H1 (cell line): ENCODE results near the gene ALDOA. TPM values are rescaled to one million over a fixed set of nuclear protein-coding genes. Genes with fewer than 3 reads are reported as not detected.

Source experiments
- CTCF ChIA-PET: fragments of 300-600 bp; sonication (Branson Sonifier 250); formaldehyde crosslinking; loops from one replicate; lab custom pipeline; 2021; ENCODE audit not compliant: partially characterized antibody; lab: Charles Lee
- POLR2A ChIA-PET: fragments of 300-600 bp; sonication (Branson Sonifier 250); formaldehyde crosslinking; loops from one replicate; lab custom pipeline; 2021; ENCODE audit warnings: inconsistent platforms; ENCODE audit not compliant: partially characterized antibody; lab: Charles Lee
- DNase-seq, 2 experiments: peaks; one replicate each; pipeline versions ENCODE4 v3.0.0 to v3.0.0-alpha.2; 2010 to 2022; ENCODE audit warnings: low spot score in 2 of 2, low read depth in 1 of 2, mixed read lengths in 1 of 2
- FAIRE-seq: peaks from 2 replicates; lab custom pipeline; 2011; peaks lifted over from hg19 to GRCh38; lab: Jason Lieb, UNC
- H2AFZ ChIP-seq: 2 replicates; pipeline ENCODE4 v1.8.1; 2012; ENCODE audit warnings: low read length, inconsistent platforms
- H2AK5ac ChIP-seq: 2 replicates; pipeline ENCODE4 v1.6.1; 2013; ENCODE audit warnings: low read depth, low read length
- H2BK120ac ChIP-seq: replicated peaks from 2 replicates; pipeline ENCODE3; 2013; ENCODE audit warnings: low read depth, low read length, inconsistent platforms
- H2BK12ac ChIP-seq: 2 replicates; pipeline ENCODE4 v1.6.1; 2013; ENCODE audit warnings: low read depth, low read length
- H2BK15ac ChIP-seq: 2 replicates; pipeline ENCODE4 v1.6.1; 2013; ENCODE audit warnings: low read length
- H2BK20ac ChIP-seq: 2 replicates; pipeline ENCODE4 v1.6.1; 2013; ENCODE audit warnings: low read length
- H2BK5ac ChIP-seq: 2 replicates; pipeline ENCODE4 v1.6.1; 2013; ENCODE audit warnings: low read depth, low read length
- H3K14ac ChIP-seq: 2 replicates; pipeline ENCODE4 v1.6.1; 2013; ENCODE audit warnings: inconsistent platforms; ENCODE audit not compliant: insufficient read length
- H3K18ac ChIP-seq: 2 replicates; pipeline ENCODE4 v1.6.1; 2013; ENCODE audit warnings: low read length; ENCODE audit errors: extremely low read depth
- H3K23ac ChIP-seq: 2 replicates; pipeline ENCODE4 v1.6.1; 2013; ENCODE audit warnings: inconsistent platforms; ENCODE audit not compliant: insufficient read length
- H3K23me2 ChIP-seq: 2 replicates; pipeline ENCODE4 v1.6.1; 2013; ENCODE audit warnings: low read depth, low read length
- H3K27ac ChIP-seq: 2 replicates; pipeline ENCODE4 v1.6.1; 2011; ENCODE audit warnings: low read depth, low read length, inconsistent platforms
- H3K27me3 ChIP-seq, 4 experiments: replicated peaks in 1 of 4; 1 replicate in 1 of 4; 2 replicates in 3 of 4; pipeline versions ENCODE4 v1.6.1 to v1.8.1; 2011 to 2013; ENCODE audit warnings: low read length in 3 of 4, mild to moderate bottlenecking in 3 of 4, inconsistent platforms in 2 of 4, mixed read lengths in 2 of 4, moderate library complexity in 1 of 4; ENCODE audit not compliant: control insufficient read depth in 3 of 4, insufficient read depth in 3 of 4; ENCODE audit errors: extremely low read depth in 1 of 4
- H3K36me3 ChIP-seq, 4 experiments: 2 replicates each; pipeline versions ENCODE4 v1.6.1 to v1.8.1; 2011 to 2013; ENCODE audit warnings: mild to moderate bottlenecking in 4 of 4, low read length in 3 of 4, moderate library complexity in 2 of 4, control low read depth in 1 of 4, inconsistent platforms in 1 of 4; ENCODE audit not compliant: insufficient read depth in 4 of 4, control insufficient read depth in 2 of 4
- H3K4ac ChIP-seq: replicated peaks from 2 replicates; pipeline ENCODE3; 2013; ENCODE audit warnings: low read length, low read depth, mixed read lengths, inconsistent platforms; ENCODE audit not compliant: insufficient read length
- H3K4me1 ChIP-seq, 4 experiments: replicated peaks in 1 of 4; 1 replicate in 1 of 4; 2 replicates in 3 of 4; pipeline versions ENCODE4 v1.6.1 to v1.8.1; 2011 to 2013; ENCODE audit warnings: low read length in 3 of 4, inconsistent platforms in 2 of 4, mixed read lengths in 1 of 4; ENCODE audit not compliant: insufficient read depth in 4 of 4, control insufficient read depth in 3 of 4
- H3K4me2 ChIP-seq, 2 experiments: 2 replicates each; pipeline versions ENCODE4 v1.6.1 to v1.8.1; 2011 to 2013; ENCODE audit warnings: low read depth in 2 of 2, low read length in 2 of 2, control low read depth in 1 of 2, inconsistent platforms in 1 of 2, mild to moderate bottlenecking in 1 of 2; ENCODE audit not compliant: insufficient read depth in 1 of 2
- H3K4me3 ChIP-seq, 4 experiments: fragments of 200-600, 300-600 bp in 1 of 4; sonication (generic), shearing (Covaris generic), sonication (Bioruptor Twin) in 1 of 4; 2 replicates each; pipeline versions ENCODE4 v1.5.1 to v1.8.1; 2011 to 2016; ENCODE audit warnings: low read length in 4 of 4, low read depth in 3 of 4, control low read depth in 2 of 4, inconsistent platforms in 2 of 4, mild to moderate bottlenecking in 2 of 4, mixed read lengths in 1 of 4, moderate library complexity in 1 of 4; ENCODE audit not compliant: insufficient read depth in 2 of 4; ENCODE audit errors: extremely low read depth in 1 of 4
- H3K56ac ChIP-seq: replicated peaks from 2 replicates; pipeline ENCODE3; 2013; ENCODE audit warnings: low read depth, mild to moderate bottlenecking, mixed read lengths, low read length, inconsistent platforms; ENCODE audit not compliant: insufficient read length
- H3K79me1 ChIP-seq: 2 replicates; pipeline ENCODE4 v1.6.1; 2013; ENCODE audit warnings: low read depth, low read length, control low read depth
- H3K79me2 ChIP-seq, 2 experiments: 2 replicates each; pipeline versions ENCODE4 v1.6.1 to v1.8.1; 2012 to 2013; ENCODE audit warnings: low read length in 2 of 2, mild to moderate bottlenecking in 2 of 2, inconsistent platforms in 1 of 2; ENCODE audit not compliant: insufficient read depth in 2 of 2, control insufficient read depth in 1 of 2
- H3K9ac ChIP-seq, 4 experiments: replicated peaks in 1 of 4; 1 replicate in 1 of 4; 2 replicates in 3 of 4; pipeline versions ENCODE4 v1.6.1 to v1.8.1; 2011 to 2013; ENCODE audit warnings: low read depth in 3 of 4, low read length in 3 of 4, control low read depth in 2 of 4, mild to moderate bottlenecking in 2 of 4, moderate library complexity in 2 of 4, inconsistent platforms in 1 of 4; ENCODE audit errors: extremely low read depth in 1 of 4
- H3K9me3 ChIP-seq, 2 experiments: 2 replicates each; pipeline versions ENCODE4 v1.6.1 to v1.8.1; 2012 to 2013; ENCODE audit warnings: mild to moderate bottlenecking in 2 of 2, moderate library complexity in 2 of 2, control low read depth in 1 of 2, inconsistent platforms in 1 of 2, low read depth in 1 of 2, low read length in 1 of 2, mixed read lengths in 1 of 2; ENCODE audit not compliant: insufficient read depth in 2 of 2
- H4K20me1 ChIP-seq, 2 experiments: replicated peaks in 1 of 2; 2 replicates each; pipeline versions ENCODE3 to v1.8.1; 2011 to 2013; ENCODE audit warnings: inconsistent platforms in 2 of 2, low read length in 2 of 2, mild to moderate bottlenecking in 1 of 2; ENCODE audit not compliant: insufficient read depth in 2 of 2, control insufficient read depth in 1 of 2
- H4K5ac ChIP-seq: 2 replicates; pipeline ENCODE4 v1.6.1; 2013; ENCODE audit warnings: low read length, low read depth, mixed read lengths, inconsistent platforms; ENCODE audit not compliant: insufficient read length
- H4K8ac ChIP-seq: 2 replicates; pipeline ENCODE4 v1.8.0; 2013; ENCODE audit warnings: mild to moderate bottlenecking, moderate library complexity, low read length, inconsistent platforms; ENCODE audit not compliant: insufficient read depth; ENCODE audit errors: extremely low read depth
- H4K91ac ChIP-seq: replicated peaks from 2 replicates; pipeline ENCODE3; 2013; ENCODE audit warnings: low read length, mixed read lengths, inconsistent platforms; ENCODE audit not compliant: insufficient read length
- KDM1A ChIP-seq: fragments of 200-600, 300-600 bp; sonication (generic); IDR thresholded peaks from 2 replicates; pipeline ENCODE4 v1.7.1; 2016; ENCODE audit warnings: mild to moderate bottlenecking, low read length, borderline replicate concordance
- SRF ChIP-seq: IDR thresholded peaks from 2 replicates; pipeline ENCODE4 v1.6.1; 2011; ENCODE audit warnings: mild to moderate bottlenecking, low read depth, low read length, moderate library complexity
- TEAD4 ChIP-seq: IDR thresholded peaks from 2 replicates; pipeline ENCODE4 v1.6.1; 2012; ENCODE audit warnings: low read depth, low read length, inconsistent platforms, mixed read lengths
- WGBS, 2 experiments: shearing (Covaris generic) in 1 of 2; methylation state at CpG; one replicate each; pipeline versions ENCODE4 v1.1.6 to v1.1.7; 2013 to 2015; ENCODE audit warnings: low lambda C conversion rate in 2 of 2, mixed read lengths in 2 of 2, inconsistent platforms in 1 of 2, low coverage in 1 of 2, missing lambda C conversion rate in 1 of 2; ENCODE audit not compliant: insufficient replicate concordance in 2 of 2, insufficient coverage in 1 of 2, insufficient read length in 1 of 2; ENCODE audit errors: extremely low coverage in 1 of 2, missing lambda C conversion rate in 1 of 2; 5-methylcytosine and 5-hydroxymethylcytosine counted together
- polyA plus RNA-seq, 7 experiments: library from polyadenylated mRNA; depleted of rRNA in 3 of 7; stranded (reverse) in 5 of 7; unstranded in 2 of 7; fragments of >200 nt in 5 of 7; fragments of 200-250 nt in 2 of 7; gene quantifications; 1 replicate in 5 of 7; 2 replicates in 1 of 7; 4 replicates in 1 of 7; pipeline versions ENCODE4 v1.2.1 to v1.2.3, GENCODE V29; 2011 to 2013; ENCODE audit warnings: missing spikeins in 2 of 7, mixed read lengths in 2 of 7
- total RNA-seq: library from RNA; stranded (reverse); fragmentation: NEBNext Ultra II Directional; extraction: Animal tissue kit (Norgen Biotek cat#: 25700); gene quantifications from 2 replicates; pipeline ENCODE4 v1.2.1, GENCODE V29; 2021

ALDOA gene
- total and polyA plus RNA-seq, 2 of the 8 experiments (the other 6 are each of a cell fraction or from before 2014, with no cell fraction given), result 1,072 to 1,083 TPM

- POLR2A ChIA-PET, result interaction anchor here (1.2 kb wide), 2 partner anchors 17 to 26 kb away, joined by 3 to 4 read pairs; no protein-coding TSS in a partner anchor
Observed at GRCh38 chr16:30040221-30040620, 25.3 kb upstream of the ALDOA start.

More at GRCh38 chr16:30040221-30040620, 25.3 kb upstream of the ALDOA start:
- no peak overlapping the region for H2BK120ac ChIP-seq
- TF ChIP-seq KDM1A (no peak), SRF (no peak), TEAD4 (no peak)
- H3K9ac ChIP-seq, result no peak overlapping the region
- no peak overlapping the region for H4K91ac ChIP-seq
- CTCF ChIA-PET, result interaction anchor here (0.5 to 2.8 kb wide), 4 partner anchors 9 to 256 kb away, joined by 3 to 14 read pairs (median 8); partner anchors contain the start of genes TBX6 and TLCD3B
- no peak overlapping the region for H2BK5ac ChIP-seq
- no peaks in the 10 kb centered on the region; the same call in 1 of the 2 replicates for H3K79me1 ChIP-seq
- H2AFZ ChIP-seq, result no peak overlapping the region
- H2BK15ac ChIP-seq, result no peak overlapping the region
- no peaks in the 10 kb centered on the region for H3K36me3 ChIP-seq
- H4K20me1 ChIP-seq, result peaks cover 0 to 2% of the 10 kb centered on the region in 2 experiments
- no peak overlapping the region for H3K14ac ChIP-seq
- H3K79me2 ChIP-seq, result no peaks in the 10 kb centered on the region
- no peak overlapping the region for H3K27ac ChIP-seq
- H3K4me2 ChIP-seq, result no peak overlapping the region
- H2AK5ac ChIP-seq, result no peak overlapping the region
- peaks cover 0 to 3% (median 1%) of the 10 kb centered on the region in 4 experiments; a peak in 3 of 7 replicates for H3K27me3 ChIP-seq
- no peak overlapping the region for H3K56ac ChIP-seq
- no peaks in the 10 kb centered on the region for H3K4me1 ChIP-seq
- no peak overlapping the region for H2BK12ac ChIP-seq
- DNase-seq (no peak), FAIRE-seq (no peak)
- 78% methylated on average over 5 of the region's 5 CpGs; no CpG with 5 or more reads in 1 of the 2 experiments for WGBS, 2 experiments
- no peak overlapping the region for H4K8ac ChIP-seq
- H3K4ac ChIP-seq, result no peak overlapping the region
- H2BK20ac ChIP-seq, result no peak overlapping the region
- no peak overlapping the region for H3K23ac ChIP-seq
- peaks cover 2% of the 10 kb centered on the region; the same call in 1 of the 2 replicates for H3K23me2 ChIP-seq
- H3K4me3 ChIP-seq, result no peak overlapping the region
- H3K9me3 ChIP-seq, result no peaks in the 10 kb centered on the region
- H3K18ac ChIP-seq, result no peak overlapping the region; the same call in 1 of the 2 replicates
- no peak overlapping the region for H4K5ac ChIP-seq
